A673 (cell line): Measurements from ENCODE around the gene HOXA13. TPM values are rescaled to one million over a fixed set of nuclear protein-coding genes. Genes with fewer than 3 reads are reported as not detected.

Experiments used
- BruUV-seq: library from RNA; stranded (reverse); fragments of 400-500 nt; replicated peaks from 2 replicates; lab custom pipeline; 2021; lab: Mats Ljungman, UMichigan
- CTCF ChIA-PET: fragments of 300-600 bp; sonication (Branson Sonifier 250); formaldehyde crosslinking; loops from one replicate; lab custom pipeline; 2022; ENCODE audit warnings: antibody characterized with exemption; lab: Charles Lee
- POLR2A ChIA-PET: fragments of 300-600 bp; sonication (Branson Sonifier 250); formaldehyde crosslinking; loops from one replicate; lab custom pipeline; 2022; ENCODE audit warnings: antibody characterized with exemption; ENCODE audit not compliant: low non-redundant PET; lab: Charles Lee
- DNase-seq: peaks from one replicate; pipeline ENCODE4 v3.0.0-alpha.2; 2015; ENCODE audit warnings: low spot score
- H3K27ac ChIP-seq: fragments of 200-600 bp; sonication (generic); 2 replicates; pipeline ENCODE4 v1.5.1; 2016; ENCODE audit warnings: mixed run types, low read depth, mild to moderate bottlenecking, mixed read lengths, antibody characterized with exemption, low read length; ENCODE audit not compliant: poor library complexity, severe bottlenecking
- H3K27me3 ChIP-seq: fragments of 200-600 bp; sonication (generic); replicated peaks from 2 replicates; pipeline ENCODE4 v1.6.1; 2017; ENCODE audit warnings: mixed run types, low read depth, mild to moderate bottlenecking, mixed read lengths, antibody characterized with exemption, low read length; ENCODE audit not compliant: insufficient read depth, poor library complexity
- H3K36me3 ChIP-seq: fragments of 200-600 bp; sonication (generic); 2 replicates; pipeline ENCODE4 v1.6.1; 2016; ENCODE audit warnings: mixed run types, mild to moderate bottlenecking, mixed read lengths, antibody characterized with exemption, low read length; ENCODE audit not compliant: insufficient read depth, poor library complexity, severe bottlenecking
- H3K4me1 ChIP-seq: fragments of 200-600 bp; sonication (generic); 2 replicates; pipeline ENCODE4 v1.6.1; 2017; ENCODE audit warnings: mixed run types, mild to moderate bottlenecking, mixed read lengths, antibody characterized with exemption, low read length; ENCODE audit not compliant: insufficient read depth, poor library complexity, severe bottlenecking
- H3K4me3 ChIP-seq: fragments of 200-600 bp; sonication (generic); 2 replicates; pipeline ENCODE4 v1.5.1; 2016; ENCODE audit warnings: low read depth, mixed run types, mild to moderate bottlenecking, mixed read lengths, low read length; ENCODE audit not compliant: poor library complexity, severe bottlenecking
- H3K9me3 ChIP-seq: fragments of 200-600 bp; sonication (generic); 2 replicates; pipeline ENCODE4 v1.6.1; 2016; ENCODE audit warnings: mixed run types, low read depth, mild to moderate bottlenecking, mixed read lengths, antibody characterized with exemption, low read length; ENCODE audit not compliant: poor library complexity, severe bottlenecking
- EZH2 ChIP-seq: fragments of 200-600 bp; sonication (generic); IDR thresholded peaks from 2 replicates; pipeline ENCODE4 v1.6.1; 2017; ENCODE audit warnings: borderline replicate concordance, low read depth, mild to moderate bottlenecking, mixed read lengths, antibody characterized with exemption, low read length; ENCODE audit not compliant: poor library complexity, severe bottlenecking
- intact Hi-C: fragments of 100-400 bp; cut with micrococcal nuclease; formaldehyde crosslinking; loops from one replicate; pipeline ENCODE4 v1.10.0; 2022; ENCODE audit not compliant: unreplicated experiment
- total RNA-seq: library from RNA; stranded (reverse); gene quantifications from 2 replicates; pipeline ENCODE4 v1.2.3, GENCODE V29; 2021
- TF ChIP-seq, protein P1 (sequence below): fragments of 300-800, 200-600 bp; sonication (generic); conservative IDR thresholded peaks from 2 replicates; pipeline ENCODE4 v1.5.1; 2017; ENCODE audit warnings: low read depth, mild to moderate bottlenecking, antibody characterized with exemption, low read length, moderate library complexity, mixed read lengths

HOXA13 gene
- total RNA-seq, 1 experiment from 2014 or later, result not detected

DNA sequence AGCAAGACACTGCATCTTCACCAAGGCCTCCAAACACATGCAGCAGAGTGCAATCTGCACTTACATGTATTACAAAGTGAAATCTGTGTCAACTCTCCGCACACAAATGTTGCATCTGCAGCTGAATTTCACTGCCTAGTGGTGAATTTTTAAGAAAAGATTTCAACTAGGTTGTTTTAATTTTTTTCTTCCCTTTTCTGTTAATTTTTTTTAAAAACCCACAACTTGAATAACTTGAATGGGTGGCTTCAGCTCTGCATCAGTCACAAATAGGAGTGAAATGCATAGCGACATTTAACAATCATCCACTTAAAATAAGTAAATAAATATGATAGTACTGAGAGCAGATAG is 5.9 kb downstream of the HOXA13 start:
- H3K27me3 ChIP-seq, result peaks cover 99% of the 10 kb centered on the region

DNA sequence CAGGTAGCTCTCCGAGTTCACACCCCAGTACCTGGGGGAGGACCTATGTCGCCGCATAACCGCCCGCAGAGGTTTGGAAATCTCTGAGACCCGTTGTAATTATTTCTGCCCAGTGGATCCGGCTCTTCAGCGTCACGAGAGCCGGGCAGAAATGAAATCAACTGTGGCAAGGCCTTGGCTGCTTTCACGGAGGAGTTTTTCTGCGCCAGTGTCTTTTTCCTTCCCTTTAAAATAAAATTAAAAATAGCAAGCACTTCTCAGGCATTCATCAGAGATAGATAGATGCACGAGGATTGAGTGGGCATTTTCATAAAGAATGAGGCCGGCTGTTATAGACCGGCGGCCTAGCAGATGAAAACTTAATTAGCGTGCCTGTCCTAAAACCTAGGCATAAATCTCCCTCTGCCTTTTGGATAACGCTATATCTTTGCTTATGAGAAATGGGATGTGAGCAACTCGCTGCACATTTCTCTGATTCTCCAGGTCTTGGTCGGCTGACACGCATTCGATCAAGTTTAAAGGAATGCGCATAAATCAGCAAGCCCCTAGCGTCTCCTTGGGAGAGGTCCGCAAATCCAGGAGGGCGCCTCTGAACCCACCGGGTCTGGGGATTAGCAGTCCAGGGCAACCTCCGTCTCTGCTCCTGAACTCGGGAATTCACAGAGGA is 6.4 kb downstream of the HOXA13 start:
- CTCF ChIA-PET, result no interaction called here
- H3K27ac ChIP-seq, result no peak overlapping the region
- H3K4me1 ChIP-seq, result no peaks in the 10 kb centered on the region
- H3K9me3 ChIP-seq, result no peaks in the 10 kb centered on the region
- DNase-seq, result no peak
- intact Hi-C loops, result no loop called here
- POLR2A ChIA-PET, result no interaction called here
- no TSS peak for BruUV-seq
- H3K27me3 ChIP-seq, result peaks cover 99% of the 10 kb centered on the region
- H3K36me3 ChIP-seq, result no peaks in the 10 kb centered on the region
- H3K4me3 ChIP-seq, result no peak overlapping the region
- peak; percentile 27 for TF ChIP-seq EZH2
- TF ChIP-seq, protein P1, sequence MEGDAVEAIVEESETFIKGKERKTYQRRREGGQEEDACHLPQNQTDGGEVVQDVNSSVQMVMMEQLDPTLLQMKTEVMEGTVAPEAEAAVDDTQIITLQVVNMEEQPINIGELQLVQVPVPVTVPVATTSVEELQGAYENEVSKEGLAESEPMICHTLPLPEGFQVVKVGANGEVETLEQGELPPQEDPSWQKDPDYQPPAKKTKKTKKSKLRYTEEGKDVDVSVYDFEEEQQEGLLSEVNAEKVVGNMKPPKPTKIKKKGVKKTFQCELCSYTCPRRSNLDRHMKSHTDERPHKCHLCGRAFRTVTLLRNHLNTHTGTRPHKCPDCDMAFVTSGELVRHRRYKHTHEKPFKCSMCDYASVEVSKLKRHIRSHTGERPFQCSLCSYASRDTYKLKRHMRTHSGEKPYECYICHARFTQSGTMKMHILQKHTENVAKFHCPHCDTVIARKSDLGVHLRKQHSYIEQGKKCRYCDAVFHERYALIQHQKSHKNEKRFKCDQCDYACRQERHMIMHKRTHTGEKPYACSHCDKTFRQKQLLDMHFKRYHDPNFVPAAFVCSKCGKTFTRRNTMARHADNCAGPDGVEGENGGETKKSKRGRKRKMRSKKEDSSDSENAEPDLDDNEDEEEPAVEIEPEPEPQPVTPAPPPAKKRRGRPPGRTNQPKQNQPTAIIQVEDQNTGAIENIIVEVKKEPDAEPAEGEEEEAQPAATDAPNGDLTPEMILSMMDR, result no peak

More for the DNA sequence above, 5.9 kb downstream of the HOXA13 start:
- no peak overlapping the region for H3K27ac ChIP-seq
- TF ChIP-seq EZH2, result no peak
- TF ChIP-seq, protein P1, result no peak
- ChIA-PET POLR2A (no interaction called here), CTCF (no interaction called here)
- BruUV-seq, result no TSS peak
- H3K4me1 ChIP-seq, result no peaks in the 10 kb centered on the region
- intact Hi-C loops, result no loop called here
- no peaks in the 10 kb centered on the region for H3K36me3 ChIP-seq
- no peak overlapping the region for H3K4me3 ChIP-seq
- no peaks in the 10 kb centered on the region for H3K9me3 ChIP-seq
- no peak for DNase-seq

DNA sequence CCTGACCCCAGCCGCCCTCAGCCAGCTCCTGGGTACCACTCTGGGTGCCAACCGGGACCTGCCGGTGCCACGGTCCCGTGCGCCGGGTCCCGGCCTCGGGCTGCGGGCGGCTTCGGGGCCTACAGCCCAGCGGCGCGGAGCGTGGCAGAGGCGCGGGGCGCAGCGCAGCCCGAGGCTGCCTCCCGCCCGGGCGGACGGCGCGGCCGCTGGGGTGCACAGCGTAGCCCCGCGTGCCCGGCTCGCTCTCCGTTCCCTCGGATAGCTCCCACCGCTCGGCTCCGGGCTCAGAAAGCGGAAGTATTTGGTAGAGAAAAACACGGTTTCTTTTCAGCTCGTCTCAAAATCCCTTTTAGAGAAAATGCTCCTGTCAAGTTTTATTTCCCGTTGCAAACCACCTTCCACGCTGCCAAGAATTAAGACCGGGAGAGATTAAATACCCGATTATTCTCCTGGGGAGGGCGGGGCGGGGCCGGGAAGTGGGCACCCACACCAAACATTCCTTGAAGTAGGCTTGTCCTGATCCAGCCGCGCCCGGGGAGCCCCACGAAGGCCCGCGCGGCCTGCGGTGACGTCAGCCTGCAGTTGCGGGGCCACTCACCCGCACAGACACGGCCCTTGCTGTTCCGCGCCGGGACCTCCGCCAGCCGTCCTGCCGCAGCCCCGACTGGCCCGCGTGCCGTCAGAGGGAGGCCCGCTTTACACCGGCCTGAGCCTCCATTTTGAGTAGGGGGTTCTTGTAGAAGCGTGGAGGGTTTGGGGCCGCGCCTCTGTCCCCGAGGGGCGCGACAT is 7.2 kb downstream of the HOXA13 start:
- Histone ChIP-seq H3K27me3 (peaks cover 99% of the 10 kb centered on the region), H3K4me1 (no peaks in the 10 kb centered on the region), H3K27ac (no peak overlapping the region), H3K9me3 (no peaks in the 10 kb centered on the region), H3K36me3 (no peaks in the 10 kb centered on the region), H3K4me3 (no peak overlapping the region)
- CTCF ChIA-PET, result interaction anchor here (0.6 kb wide), 1 partner anchor 787 kb away, joined by 3 read pairs; no protein-coding TSS in a partner anchor
- TF ChIP-seq, protein P1, result no peak
- TF ChIP-seq EZH2, result peak; percentile 76
- POLR2A ChIA-PET, result no interaction called here
- intact Hi-C loops, result no loop called here
- BruUV-seq, result no TSS peak
- DNase-seq, result no peak
